Measurements from ENCODE around the gene IRF3. TPM values are rescaled to one million over a fixed set of nuclear protein-coding genes. Genes with fewer than 3 reads are reported as not detected.

IRF3 gene
- total RNA-seq, 2 donors from 2014 or later, result 150 to 218 TPM

DNA sequence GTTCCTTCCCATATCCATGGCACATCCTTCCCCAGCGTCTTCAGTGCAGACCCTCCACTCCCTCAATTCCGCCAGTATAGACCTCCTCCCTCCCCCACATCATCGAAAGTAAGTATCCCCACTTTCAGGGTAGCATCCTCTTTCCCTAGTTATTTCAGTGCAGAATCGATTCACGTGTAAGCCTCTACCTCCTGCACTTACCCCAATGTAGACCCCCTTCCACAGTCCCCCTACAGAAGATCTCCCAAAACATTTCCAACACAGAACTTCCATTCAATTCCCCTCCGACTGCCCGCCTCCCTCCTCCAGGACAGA lies 664 bp downstream of the IRF3 start:
- no peak for ATAC-seq (replicated peaks)
- Mint-ChIP-seq H3K4me3 (peak overlapping the region; percentile 99), H3K27ac (peak overlapping the region; percentile 98), H3K4me1 (peaks cover 10% of the 10 kb centered on the region), H3K27me3 (no peaks in the 10 kb centered on the region), H3K9me3 (no peaks in the 10 kb centered on the region), H3K36me3 (ENCODE audit: low read depth) (peaks cover 71% of the 10 kb centered on the region)

DNA sequence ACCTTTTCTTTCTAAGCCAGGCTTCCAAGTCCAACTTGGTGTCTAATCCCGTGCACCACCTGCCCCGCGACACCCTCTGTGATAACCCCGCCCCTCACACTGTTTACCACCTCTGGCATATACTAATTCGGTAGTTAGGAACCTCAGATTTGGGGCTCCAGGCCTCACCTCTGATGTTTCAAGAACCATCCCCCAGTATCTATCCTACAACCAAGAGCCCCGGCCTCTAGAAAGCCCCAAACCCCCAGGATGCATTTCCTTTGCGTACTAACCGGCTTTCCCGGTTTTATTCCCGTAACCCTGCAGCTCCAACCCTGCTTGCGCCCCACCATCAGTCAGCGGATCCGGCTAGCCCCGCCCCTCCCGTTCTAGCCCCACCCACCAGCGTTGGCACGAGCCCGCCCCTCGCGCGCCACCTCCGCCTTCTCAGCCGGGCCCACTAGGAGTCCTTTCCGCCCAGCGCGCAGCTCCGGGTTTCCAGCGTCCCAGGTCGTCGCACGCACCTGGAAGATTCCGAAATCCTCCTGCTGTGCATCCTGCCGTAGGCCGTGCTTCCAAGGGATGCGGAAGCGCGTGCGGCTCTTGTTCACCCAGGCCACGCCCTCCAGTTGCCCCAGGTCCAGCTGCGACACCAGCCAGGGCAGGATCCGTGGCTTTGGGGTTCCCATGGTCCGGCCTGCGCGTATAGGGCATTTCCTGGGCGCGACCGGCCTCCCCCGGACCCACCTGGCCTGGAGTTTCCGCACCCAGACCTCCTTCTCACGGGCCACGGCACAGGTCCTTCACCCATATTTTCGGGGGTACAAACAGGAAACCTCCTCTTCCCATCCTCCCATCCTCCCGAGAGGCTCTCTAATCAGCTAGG lies 1.3 kb downstream of the IRF3 start:
- peak overlapping the region; percentile 99 for H3K4me3 Mint-ChIP-seq
- peak overlapping the region; percentile 98 for H3K27ac Mint-ChIP-seq
- H3K36me3 Mint-ChIP-seq (ENCODE audit: low read depth), result peaks cover 73% of the 10 kb centered on the region
- no peaks in the 10 kb centered on the region for H3K9me3 Mint-ChIP-seq
- peaks cover 10% of the 10 kb centered on the region for H3K4me1 Mint-ChIP-seq
- ATAC-seq (replicated peaks), result peak; percentile 78
- no peaks in the 10 kb centered on the region for H3K27me3 Mint-ChIP-seq

DNA sequence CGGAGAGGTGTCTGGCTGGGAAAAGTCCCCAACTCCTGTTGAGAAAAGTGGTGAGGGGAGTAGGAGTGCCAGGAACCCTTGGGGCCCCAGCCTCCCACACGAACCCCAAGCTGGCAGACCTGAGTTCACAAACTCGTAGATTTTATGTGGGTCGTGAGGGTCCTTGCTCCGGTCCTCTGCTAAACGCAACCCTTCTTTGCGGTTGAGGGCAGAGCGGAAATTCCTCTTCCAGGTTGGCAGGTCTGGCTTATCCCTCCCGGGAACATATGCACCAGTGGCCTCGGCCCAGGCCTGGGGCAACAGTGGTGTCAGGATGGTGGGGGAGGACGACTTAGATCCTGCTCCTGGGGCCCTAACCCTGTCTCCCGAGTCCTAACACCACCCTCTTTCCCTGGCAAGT lies 2.4 kb downstream of the IRF3 start:
- peaks cover 10% of the 10 kb centered on the region for H3K4me1 Mint-ChIP-seq
- H3K36me3 Mint-ChIP-seq (ENCODE audit: low read depth), result peaks cover 74% of the 10 kb centered on the region
- H3K27ac Mint-ChIP-seq, result peak overlapping the region; percentile 98
- H3K4me3 Mint-ChIP-seq, result peak overlapping the region; percentile 99
- H3K9me3 Mint-ChIP-seq, result no peaks in the 10 kb centered on the region
- ATAC-seq (replicated peaks), result no peak
- H3K27me3 Mint-ChIP-seq, result no peaks in the 10 kb centered on the region

DNA sequence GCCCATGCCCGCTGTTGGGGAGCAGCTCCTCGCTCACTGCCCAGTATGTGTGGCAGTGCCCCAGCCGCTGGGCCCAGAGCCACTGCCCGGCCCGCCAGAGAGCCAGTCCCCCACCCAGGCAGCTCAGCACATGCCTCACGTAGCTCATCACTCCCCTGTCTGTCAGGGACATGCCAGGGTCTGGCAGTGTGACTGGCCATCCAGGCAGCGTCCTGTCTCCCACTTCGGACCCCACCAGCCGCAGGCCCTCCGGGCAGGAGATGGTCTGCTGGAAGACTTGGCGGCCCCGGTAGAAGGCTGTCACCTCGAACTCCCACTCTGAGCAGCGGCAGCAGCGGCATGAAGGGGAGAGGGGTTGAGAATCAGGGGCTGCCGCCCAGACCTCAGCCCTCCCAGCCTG lies 3.6 kb downstream of the IRF3 start:
- peaks cover 5% of the 10 kb centered on the region for H3K4me1 Mint-ChIP-seq
- ATAC-seq (replicated peaks), result no peak
- peaks cover 81% of the 10 kb centered on the region for H3K36me3 Mint-ChIP-seq (ENCODE audit: low read depth)
- no peak overlapping the region for H3K27ac Mint-ChIP-seq
- no peaks in the 10 kb centered on the region for H3K9me3 Mint-ChIP-seq
- no peaks in the 10 kb centered on the region for H3K27me3 Mint-ChIP-seq
- H3K4me3 Mint-ChIP-seq, result no peak overlapping the region

DNA sequence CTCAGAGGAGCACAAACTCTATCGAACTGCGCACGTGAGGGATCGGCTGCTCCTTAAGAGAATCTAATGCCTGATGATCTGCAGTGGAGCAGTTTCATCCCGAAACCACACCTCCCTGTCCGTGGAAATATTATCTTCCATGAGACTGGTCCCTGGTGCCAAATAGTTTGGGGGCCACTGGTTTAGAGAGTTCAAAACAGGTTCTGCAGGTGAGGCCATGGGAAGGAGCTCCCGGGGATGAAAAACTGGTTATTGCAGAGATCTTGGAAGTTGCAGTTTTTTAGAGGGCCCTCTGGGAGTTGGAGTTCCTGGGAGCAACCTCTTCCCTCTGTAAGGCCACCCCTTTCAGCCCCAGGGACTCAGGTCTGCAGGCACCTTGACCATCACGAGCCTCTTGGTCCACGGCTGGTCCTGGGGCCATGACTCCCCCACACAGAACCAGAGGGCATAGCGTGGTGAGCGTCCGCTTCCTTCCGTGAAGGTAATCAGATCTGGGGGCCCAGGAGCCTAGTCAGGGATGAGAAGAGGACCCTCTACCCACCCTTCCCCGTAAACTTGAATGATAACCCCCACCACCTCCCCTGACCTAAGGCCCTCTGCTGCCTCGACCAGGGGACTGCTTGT lies 5.2 kb downstream of the IRF3 start:
- H3K36me3 Mint-ChIP-seq (ENCODE audit: low read depth), result peaks cover 90% of the 10 kb centered on the region

DNA sequence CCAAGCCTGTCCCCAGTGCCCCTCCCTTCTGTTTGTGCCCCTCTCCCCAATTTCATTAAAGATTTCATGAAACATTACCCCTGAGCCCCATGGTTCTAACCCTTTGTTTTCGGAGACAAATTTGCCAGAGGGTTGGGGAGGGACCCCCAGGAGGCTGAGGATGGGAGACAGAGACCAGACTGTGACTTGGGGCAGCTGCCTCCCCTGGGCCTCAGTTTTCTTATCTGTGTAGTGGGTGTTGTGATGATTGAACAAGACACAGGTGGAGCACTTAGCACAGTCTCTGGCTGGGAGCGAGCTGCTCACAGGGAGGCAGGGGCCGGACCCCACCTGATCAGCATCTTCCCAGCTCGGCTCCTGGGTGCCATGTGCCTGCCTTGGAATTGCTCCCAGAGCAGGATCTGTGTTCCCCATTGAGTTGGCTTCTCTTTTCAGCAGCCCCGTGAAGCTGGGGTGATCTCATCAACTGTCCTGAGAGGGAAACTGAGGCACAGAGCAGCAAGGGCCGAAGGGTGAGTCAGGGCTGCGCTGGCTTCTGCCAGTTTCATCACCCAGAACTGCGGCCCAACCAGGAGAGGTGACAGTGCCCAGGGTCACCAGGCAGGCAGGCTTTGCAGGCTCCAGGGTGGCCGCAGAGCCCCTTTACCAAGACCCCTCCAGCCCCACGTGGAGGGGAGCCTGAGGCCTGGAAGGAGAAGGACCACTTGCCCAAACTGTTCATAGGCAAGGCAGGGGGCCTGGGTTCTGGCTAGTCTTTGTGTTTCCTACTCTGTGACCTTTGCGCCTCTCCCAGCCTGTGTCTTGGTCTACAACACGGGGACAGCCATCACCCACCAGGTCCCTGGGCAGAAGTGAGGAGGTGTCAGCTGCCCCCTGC lies 6.9 kb downstream of the IRF3 start:
- Mint-ChIP-seq H3K9me3 (no peaks in the 10 kb centered on the region), H3K4me3 (no peak overlapping the region), H3K27ac (peak overlapping the region; percentile 10), H3K27me3 (no peaks in the 10 kb centered on the region), H3K4me1 (no peaks in the 10 kb centered on the region), H3K36me3 (ENCODE audit: low read depth) (peaks cover 90% of the 10 kb centered on the region)
- no peak for ATAC-seq (replicated peaks)

More for the DNA sequence above, 5.2 kb downstream of the IRF3 start:
- no peak overlapping the region for H3K4me3 Mint-ChIP-seq
- no peak for ATAC-seq (replicated peaks)
- H3K27ac Mint-ChIP-seq, result no peak overlapping the region
- no peaks in the 10 kb centered on the region for H3K27me3 Mint-ChIP-seq
- H3K4me1 Mint-ChIP-seq, result no peaks in the 10 kb centered on the region
- H3K9me3 Mint-ChIP-seq, result no peaks in the 10 kb centered on the region

GRCh38 chr19:49658139-49658517 lies 7.5 kb downstream of the IRF3 start:
- Mint-ChIP-seq H3K36me3 (ENCODE audit: low read depth) (peaks cover 87% of the 10 kb centered on the region), H3K9me3 (no peaks in the 10 kb centered on the region), H3K27ac (no peak overlapping the region), H3K4me1 (no peaks in the 10 kb centered on the region), H3K27me3 (no peaks in the 10 kb centered on the region), H3K4me3 (no peak overlapping the region)
- ATAC-seq (replicated peaks), result no peak

GRCh38 chr19:49657493-49658138 lies 8.0 kb downstream of the IRF3 start:
- H3K27me3 Mint-ChIP-seq, result no peaks in the 10 kb centered on the region
- ATAC-seq (replicated peaks), result no peak
- no peaks in the 10 kb centered on the region for H3K4me1 Mint-ChIP-seq
- H3K4me3 Mint-ChIP-seq, result no peak overlapping the region
- H3K36me3 Mint-ChIP-seq (ENCODE audit: low read depth), result peaks cover 87% of the 10 kb centered on the region
- H3K27ac Mint-ChIP-seq, result no peak overlapping the region
- no peaks in the 10 kb centered on the region for H3K9me3 Mint-ChIP-seq

- no peak for ATAC-seq (replicated peaks)
- Mint-ChIP-seq H3K9me3 (no peaks in the 10 kb centered on the region), H3K27ac (no peak overlapping the region), H3K4me3 (no peak overlapping the region), H3K27me3 (no peaks in the 10 kb centered on the region), H3K4me1 (no peaks in the 10 kb centered on the region), H3K36me3 (ENCODE audit: low read depth) (peaks cover 81% of the 10 kb centered on the region)
These were observed 9.1 kb downstream of the IRF3 start for GRCh38 chr19:49656456-49657109.

DNA sequence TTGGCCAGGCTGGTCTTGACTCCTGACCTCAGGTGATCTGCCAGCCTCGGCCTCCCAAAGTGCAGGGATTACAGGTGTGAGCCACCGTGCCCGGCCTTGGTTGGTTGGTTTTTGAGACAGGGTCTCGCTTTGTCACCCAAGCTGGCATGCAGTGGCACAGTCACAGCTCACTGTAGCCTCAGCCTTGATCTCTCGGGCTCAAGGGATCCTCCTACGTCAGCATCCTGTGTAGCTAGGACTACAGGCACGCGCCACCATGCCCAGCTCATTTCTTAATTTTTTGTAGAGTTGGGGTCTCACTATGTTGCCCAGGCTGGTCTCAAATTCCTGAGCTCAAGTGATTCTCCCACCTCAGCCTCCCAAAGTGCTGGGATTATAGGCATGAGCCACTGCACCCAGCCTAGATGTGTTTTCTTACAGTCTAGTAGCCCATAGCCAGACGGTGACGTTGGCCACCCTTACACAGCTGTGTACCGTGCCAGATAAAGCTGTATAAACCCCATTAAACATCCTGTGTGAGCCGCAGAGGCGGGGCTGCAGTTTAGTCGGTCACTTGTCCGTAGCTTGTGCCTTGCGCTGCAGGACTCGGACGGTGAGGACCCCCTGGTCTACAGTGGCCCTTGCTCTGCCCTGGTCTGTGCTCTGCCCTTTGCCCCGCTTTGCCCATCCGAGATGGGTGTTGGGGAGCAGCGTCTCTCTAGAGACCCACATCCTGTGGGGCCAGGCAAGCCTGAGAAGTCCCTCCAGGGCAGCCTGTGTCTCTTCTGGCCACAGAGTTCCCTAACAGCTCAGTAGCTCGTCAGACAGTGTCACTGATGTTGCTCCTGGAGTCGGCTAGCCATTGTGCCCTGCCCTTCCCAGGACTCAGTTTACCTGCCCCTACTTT lies 9.8 kb downstream of the IRF3 start:
- Mint-ChIP-seq H3K4me3 (no peak overlapping the region), H3K27ac (no peak overlapping the region), H3K4me1 (no peaks in the 10 kb centered on the region), H3K27me3 (no peaks in the 10 kb centered on the region), H3K36me3 (ENCODE audit: low read depth) (peaks cover 74% of the 10 kb centered on the region), H3K9me3 (no peaks in the 10 kb centered on the region)
- no peak for ATAC-seq (replicated peaks)

DNA sequence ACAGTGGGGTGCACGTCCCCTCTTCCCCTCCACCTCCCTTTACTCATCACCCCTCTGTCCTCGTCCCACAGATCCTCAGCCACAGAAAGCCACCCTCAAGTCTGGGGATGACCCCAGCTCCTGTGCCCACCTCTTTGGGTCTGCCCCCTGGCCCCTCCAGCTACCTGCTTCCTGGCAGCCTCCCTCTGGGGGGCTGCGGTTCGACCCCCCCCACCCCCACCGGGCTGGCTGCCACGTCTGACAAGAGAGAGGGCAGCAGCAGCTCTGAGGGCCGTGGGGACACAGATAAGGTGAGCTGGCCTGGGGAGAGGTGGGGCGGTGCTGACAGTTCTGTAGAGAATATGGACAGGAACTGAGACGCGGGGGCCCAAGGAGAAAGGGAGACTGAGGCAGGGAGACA lies 11.1 kb downstream of the IRF3 start:
- H3K4me1 Mint-ChIP-seq, result no peaks in the 10 kb centered on the region
- no peak overlapping the region for H3K27ac Mint-ChIP-seq
- no peaks in the 10 kb centered on the region for H3K27me3 Mint-ChIP-seq
- no peak for ATAC-seq (replicated peaks)
- H3K4me3 Mint-ChIP-seq, result no peak overlapping the region
- H3K36me3 Mint-ChIP-seq (ENCODE audit: low read depth), result peaks cover 67% of the 10 kb centered on the region
- H3K9me3 Mint-ChIP-seq, result no peaks in the 10 kb centered on the region

DNA sequence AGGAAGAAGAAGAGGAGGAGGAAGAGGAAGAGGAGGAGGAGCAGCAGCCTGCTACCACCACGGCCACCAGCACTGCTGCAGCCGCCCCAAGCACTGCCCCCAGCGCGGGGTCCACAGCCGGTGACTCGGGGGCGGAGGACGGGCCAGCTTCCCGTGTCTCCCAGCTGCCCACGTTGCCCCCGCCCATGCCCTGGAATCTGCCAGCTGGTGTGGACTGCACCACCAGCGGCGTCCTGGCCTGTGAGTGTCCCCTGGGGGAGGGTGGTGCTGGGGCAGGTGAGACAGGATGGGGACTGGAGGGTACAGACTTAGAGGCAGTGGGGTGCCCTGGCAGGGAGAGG lies 12.2 kb downstream of the IRF3 start:
- Mint-ChIP-seq H3K4me3 (no peak overlapping the region), H3K4me1 (no peaks in the 10 kb centered on the region)

More for the DNA sequence above, 12.2 kb downstream of the IRF3 start:
- Mint-ChIP-seq H3K27me3 (no peaks in the 10 kb centered on the region), H3K27ac (no peak overlapping the region), H3K36me3 (ENCODE audit: low read depth) (peaks cover 68% of the 10 kb centered on the region), H3K9me3 (no peaks in the 10 kb centered on the region)
- ATAC-seq (replicated peaks), result no peak
